SK-N-SH (cell line): ENCODE data around the gene FAHD2A. TPM values are rescaled to one million over a fixed set of nuclear protein-coding genes. Genes with fewer than 3 reads are reported as not detected.

Experiments used
- CTCF ChIA-PET: fragments of 300-600, 350-600 bp; formaldehyde crosslinking; extraction: SDS; loops from one replicate; lab custom pipeline; 2021; lab: Yijun Ruan, JAX
- POLR2A ChIA-PET: fragments of 350-600 bp; sonication (Branson Sonifier 250); formaldehyde crosslinking; extraction: SDS; loops from one replicate; lab custom pipeline; 2020; ENCODE audit warnings: antibody characterized with exemption, inconsistent platforms; lab: Yijun Ruan, JAX
- DNase-seq: peaks from one replicate; pipeline ENCODE4 v3.0.0; 2012
- H2AFZ ChIP-seq: fragments of 200-600 bp; sonication (generic); 2 replicates; pipeline ENCODE4 v1.8.1; 2016; ENCODE audit warnings: antibody characterized with exemption, mild to moderate bottlenecking, low read depth
- H3F3A ChIP-seq: fragments of 200-600 bp; sonication (generic); replicated peaks from 2 replicates; pipeline ENCODE3; 2016; ENCODE audit warnings: antibody characterized with exemption, mild to moderate bottlenecking; ENCODE audit not compliant: insufficient read depth
- H3K27ac ChIP-seq, 2 experiments: fragments of 200-500 bp in 1 of 2; fragments of 200-600 bp in 1 of 2; sonication (Bioruptor generic) in 1 of 2; sonication (generic), shearing (Covaris generic) in 1 of 2; 2 replicates each; pipeline versions ENCODE4 v1.5.1 to v1.6.1; 2014 to 2016; ENCODE audit warnings: low read depth in 2 of 2, inconsistent platforms in 1 of 2, low read length in 1 of 2, mild to moderate bottlenecking in 1 of 2, mixed read lengths in 1 of 2
- H3K27me3 ChIP-seq: fragments of 200-600 bp; sonication (generic), shearing (Covaris generic); 2 replicates; pipeline ENCODE4 v1.6.1; 2016; ENCODE audit warnings: mixed run types; ENCODE audit not compliant: insufficient read depth
- H3K36me3 ChIP-seq, 2 experiments: fragments of 200-500 bp in 1 of 2; fragments of 200-600 bp in 1 of 2; sonication (Bioruptor generic) in 1 of 2; sonication (generic) in 1 of 2; replicated peaks in 1 of 2; 2 replicates each; pipeline versions ENCODE3 to v1.5.1; 2014 to 2016; ENCODE audit warnings: low read length in 1 of 2, mild to moderate bottlenecking in 1 of 2; ENCODE audit not compliant: insufficient read depth in 2 of 2, control insufficient read depth in 1 of 2
- H3K4me1 ChIP-seq, 2 experiments: fragments of 200-500 bp in 1 of 2; fragments of 200-600 bp in 1 of 2; sonication (Bioruptor generic) in 1 of 2; sonication (generic), shearing (Covaris generic) in 1 of 2; 2 replicates each; pipeline versions ENCODE4 v1.5.1 to v1.6.1; 2014 to 2016; ENCODE audit warnings: low read depth in 1 of 2, low read length in 1 of 2, mixed run types in 1 of 2; ENCODE audit not compliant: insufficient read depth in 2 of 2, control insufficient read depth in 1 of 2
- H3K4me2 ChIP-seq: fragments of 200-600 bp; sonication (generic), shearing (Covaris generic); 2 replicates; pipeline ENCODE4 v1.6.1; 2017; ENCODE audit warnings: mixed run types
- H3K4me3 ChIP-seq, 2 experiments: fragments of 200-500 bp in 1 of 2; fragments of 200-600 bp in 1 of 2; sonication (Bioruptor generic) in 1 of 2; sonication (generic), shearing (Covaris generic) in 1 of 2; 2 replicates each; pipeline versions ENCODE4 v1.5.1 to v1.8.1; 2014 to 2016; ENCODE audit warnings: low read depth in 2 of 2, inconsistent platforms in 1 of 2, low read length in 1 of 2, mild to moderate bottlenecking in 1 of 2, mixed read lengths in 1 of 2, moderate library complexity in 1 of 2
- H3K79me2 ChIP-seq: fragments of 200-600 bp; sonication (generic); 2 replicates; pipeline ENCODE4 v1.8.1; 2017; ENCODE audit warnings: mild to moderate bottlenecking; ENCODE audit not compliant: insufficient read depth
- H3K9ac ChIP-seq: fragments of 200-600 bp; sonication (generic); 2 replicates; pipeline ENCODE4 v1.6.1; 2017; ENCODE audit warnings: mixed run types
- H3K9me2 ChIP-seq: fragments of 200-600 bp; sonication (generic); 2 replicates; pipeline ENCODE4 v1.6.1; 2017; ENCODE audit warnings: mixed run types
- H3K9me3 ChIP-seq: fragments of 200-600 bp; sonication (generic); 2 replicates; pipeline ENCODE4 v1.6.1; 2017; ENCODE audit warnings: mixed run types, mild to moderate bottlenecking, moderate library complexity
- H4K20me1 ChIP-seq: fragments of 200-600 bp; sonication (generic); 2 replicates; pipeline ENCODE4 v1.6.1; 2017; ENCODE audit warnings: mild to moderate bottlenecking, mixed run types; ENCODE audit not compliant: insufficient read depth
- CHD2 ChIP-seq: fragments of 150-350 bp; IDR thresholded peaks from 2 replicates; pipeline ENCODE4 v1.6.1; 2018; ENCODE audit warnings: low read length; ENCODE audit not compliant: partially characterized antibody
- ELF1 ChIP-seq: IDR thresholded peaks from 2 replicates; pipeline ENCODE4 v1.4.0; 2012
- EP300 ChIP-seq, 2 experiments: IDR thresholded peaks; 2 replicates each; pipeline versions ENCODE4 v1.4.0 to v1.6.1; 2012; ENCODE audit warnings: borderline replicate concordance in 1 of 2, low read depth in 1 of 2, low read length in 1 of 2
- EZH2phosphoT487 ChIP-seq: fragments of 200-600 bp; sonication (generic); IDR thresholded peaks from 2 replicates; pipeline ENCODE4 v1.6.1; 2017; ENCODE audit warnings: low read depth, mixed run types, mild to moderate bottlenecking, antibody characterized with exemption, moderate library complexity, borderline replicate concordance
- FOSL2 ChIP-seq: IDR thresholded peaks from 2 replicates; pipeline ENCODE4 v1.4.0; 2012; ENCODE audit warnings: low read depth, mild to moderate bottlenecking, moderate library complexity, borderline replicate concordance
- FOXJ3 ChIP-seq: sonication (generic); formaldehyde crosslinking; IDR thresholded peaks from 2 replicates; pipeline ENCODE4 v1.5.1; 2020; ENCODE audit warnings: mild to moderate bottlenecking, missing genetic modification reagents
- FOXM1 ChIP-seq: IDR thresholded peaks from 2 replicates; pipeline ENCODE4 v1.4.0; 2012; ENCODE audit warnings: low read depth, mild to moderate bottlenecking
- JUND ChIP-seq: IDR thresholded peaks from 2 replicates; pipeline ENCODE4 v1.4.0; 2012
- MEF2A ChIP-seq: IDR thresholded peaks from 2 replicates; pipeline ENCODE4 v1.4.0; 2012; ENCODE audit warnings: low read depth, borderline replicate concordance
- MXI1 ChIP-seq: IDR thresholded peaks from 2 replicates; pipeline ENCODE4 v1.6.1; 2012; ENCODE audit warnings: mild to moderate bottlenecking, low read depth, low read length, improper control_type of control experiment
- NFIC ChIP-seq: IDR thresholded peaks from 2 replicates; pipeline ENCODE4 v1.4.0; 2012; ENCODE audit warnings: borderline replicate concordance
- NRF1 ChIP-seq: IDR thresholded peaks from 2 replicates; pipeline ENCODE4 v1.6.1; 2012; ENCODE audit warnings: low read depth, mild to moderate bottlenecking, low read length
- PBX3 ChIP-seq: IDR thresholded peaks from 2 replicates; pipeline ENCODE4; 2012
- POLR2AphosphoS5 ChIP-seq: IDR thresholded peaks from 2 replicates; pipeline ENCODE4 v1.6.1; 2012; ENCODE audit warnings: low read depth, low read length
- RCOR1 ChIP-seq: fragments of 150-350 bp; IDR thresholded peaks from 2 replicates; pipeline ENCODE4 v1.6.1; 2017; ENCODE audit warnings: antibody characterized with exemption, low read length
- RFX5 ChIP-seq: IDR thresholded peaks from 2 replicates; pipeline ENCODE4 v1.6.1; 2012; ENCODE audit warnings: mild to moderate bottlenecking, improper control_type of control experiment, low read length
- SIN3A ChIP-seq: IDR thresholded peaks from 2 replicates; pipeline ENCODE4 v1.6.1; 2012; ENCODE audit warnings: low read depth, mild to moderate bottlenecking, low read length, moderate library complexity, borderline replicate concordance
- SMC3 ChIP-seq: IDR thresholded peaks from 2 replicates; pipeline ENCODE4 v1.6.1; 2012; ENCODE audit warnings: low read depth, low read length, improper control_type of control experiment
- TAF1 ChIP-seq: IDR thresholded peaks from 2 replicates; pipeline ENCODE4 v1.6.1; 2012; ENCODE audit warnings: low read depth, mild to moderate bottlenecking, low read length, moderate library complexity, borderline replicate concordance
- TCF12 ChIP-seq: IDR thresholded peaks from 2 replicates; pipeline ENCODE4 v1.4.0; 2012
- TEAD4 ChIP-seq: IDR thresholded peaks from 2 replicates; pipeline ENCODE4 v1.4.0; 2012; ENCODE audit warnings: mild to moderate bottlenecking, borderline replicate concordance; ENCODE audit not compliant: insufficient read depth
- USF1 ChIP-seq: IDR thresholded peaks from 2 replicates; pipeline ENCODE4 v1.4.0; 2012; ENCODE audit warnings: low read depth, borderline replicate concordance
- USF2 ChIP-seq: fragments of 150-350 bp; IDR thresholded peaks from 2 replicates; pipeline ENCODE4 v1.6.1; 2017; ENCODE audit warnings: antibody characterized with exemption, low read length, low read depth, borderline replicate concordance
- WGBS: methylation state at CpG from one replicate; pipeline ENCODE4 v1.1.6; 2017; ENCODE audit warnings: low lambda C conversion rate; 5-methylcytosine and 5-hydroxymethylcytosine counted together
- polyA plus RNA-seq, 3 experiments: library from polyadenylated mRNA; depleted of rRNA; stranded (reverse); fragments of >200 nt; gene quantifications; 2 replicates each; pipeline ENCODE4 v1.2.3, GENCODE V29; 2012

FAHD2A gene
- polyA plus RNA-seq, 1 of the 3 experiments (the other 2 are of a cell fraction) = 40.5 TPM

- H3K4me3 ChIP-seq = no peak overlapping the region
- H3K36me3 ChIP-seq = no peaks in the 10 kb centered on the region
- H3K9ac ChIP-seq = no peak overlapping the region
- ChIA-PET POLR2A (no interaction called here), CTCF (interaction anchor here (1.2 kb wide), 1 partner anchor 8 kb away, joined by 4 read pairs; no protein-coding TSS in a partner anchor)
- no peak for DNase-seq
- H2AFZ ChIP-seq = no peak overlapping the region
- no peaks in the 10 kb centered on the region; the same call in 1 of the 2 replicates for H3K27me3 ChIP-seq
- no peaks in the 10 kb centered on the region for H3K79me2 ChIP-seq
- no peak overlapping the region for H3K27ac ChIP-seq
- H3K4me2 ChIP-seq = no peak overlapping the region
- no peaks in the 10 kb centered on the region for H3K9me3 ChIP-seq
- TF ChIP-seq TAF1 = no peak
- no peak for TF ChIP-seq SIN3A
- TF ChIP-seq POLR2AphosphoS5 = no peak
- TF ChIP-seq RFX5 = no peak
- no peak for TF ChIP-seq TEAD4
- no peak for TF ChIP-seq FOXM1
- no peak for TF ChIP-seq SMC3
- TF ChIP-seq EZH2phosphoT487 = no peak
- no peak for TF ChIP-seq USF1
- no peak for TF ChIP-seq USF2
- TF ChIP-seq TCF12 = no peak
- no peak for TF ChIP-seq ELF1
- TF ChIP-seq NFIC = no peak
- TF ChIP-seq EP300 (IDR thresholded peaks at IDR 0.05; ENCODE audit: borderline replicate concordance in 1 of 2, low read depth in 1 of 2, low read length in 1 of 2) = no peak
- H3K4me1 ChIP-seq = no peaks in the 10 kb centered on the region
- 47% methylated on average over 20 of the region's 22 CpGs for WGBS
- no peaks in the 10 kb centered on the region for H4K20me1 ChIP-seq
- no peaks in the 10 kb centered on the region for H3F3A ChIP-seq
- H3K9me2 ChIP-seq = no peaks in the 10 kb centered on the region
Observed at GRCh38 chr2:95381212-95382191, 21.0 kb upstream of the FAHD2A start.

GRCh38 chr2:95382192-95382591 lies 20.3 kb upstream of the FAHD2A start:
- no peaks in the 10 kb centered on the region for H3K36me3 ChIP-seq
- H3K4me1 ChIP-seq = no peaks in the 10 kb centered on the region
- H3K4me2 ChIP-seq = no peak overlapping the region
- TF ChIP-seq EZH2phosphoT487 = no peak
- no peak for TF ChIP-seq ELF1
- TF ChIP-seq CHD2 = no peak
- TF ChIP-seq TEAD4 = no peak
- no peak for TF ChIP-seq PBX3
- TF ChIP-seq MEF2A = no peak
- no peak for TF ChIP-seq NFIC
- TF ChIP-seq USF2 = no peak
- no peak for TF ChIP-seq RCOR1
- TF ChIP-seq FOSL2 = no peak
- no peak for TF ChIP-seq MXI1
- no peak for TF ChIP-seq USF1
- no peak for TF ChIP-seq NRF1
- no peak for TF ChIP-seq FOXJ3 (CRISPR knock-in tag)
- no peak for TF ChIP-seq JUND
- TF ChIP-seq EP300 (IDR thresholded peaks at IDR 0.05; ENCODE audit: borderline replicate concordance in 1 of 2, low read depth in 1 of 2, low read length in 1 of 2) = no peak
- no peak overlapping the region for H3K4me3 ChIP-seq
- ChIA-PET POLR2A (no interaction called here), CTCF (no interaction called here)
- no peak for DNase-seq
- H4K20me1 ChIP-seq = no peaks in the 10 kb centered on the region
- H3K79me2 ChIP-seq = no peaks in the 10 kb centered on the region
- no peaks in the 10 kb centered on the region for H3K9me2 ChIP-seq
- H3K27me3 ChIP-seq = no peaks in the 10 kb centered on the region; the same call in 1 of the 2 replicates
- 55% methylated on average over 13 of the region's 20 CpGs for WGBS
- no peak overlapping the region for H2AFZ ChIP-seq
- no peaks in the 10 kb centered on the region for H3K9me3 ChIP-seq
- no peaks in the 10 kb centered on the region for H3F3A ChIP-seq
- H3K9ac ChIP-seq = no peak overlapping the region
- H3K27ac ChIP-seq = no peak overlapping the region
